ENCODE data around the gene JARID2. TPM values are rescaled to one million over a fixed set of nuclear protein-coding genes. Genes with fewer than 3 reads are reported as not detected.

The JARID2 gene
- total RNA-seq, 1 donor from 2014 or later: 65.6 TPM

DNA sequence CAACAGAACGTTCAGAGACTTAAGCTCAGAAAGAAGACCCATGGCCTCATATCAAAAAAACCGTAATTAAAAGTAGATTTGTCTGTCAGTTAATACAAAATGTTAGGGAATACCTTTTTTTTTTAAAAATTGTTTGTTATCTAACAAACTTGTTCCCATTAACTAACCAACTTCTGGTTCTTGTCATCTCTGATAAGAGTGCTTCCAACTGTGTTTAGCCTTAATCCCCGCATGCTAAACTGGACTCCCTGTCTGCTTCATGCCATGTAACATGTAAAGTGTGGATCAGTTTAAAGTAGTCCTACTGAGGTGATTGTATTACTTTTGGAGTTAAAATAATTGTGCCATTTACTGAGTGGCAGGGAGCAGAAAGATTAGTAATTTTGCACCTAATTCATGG, 6.3 kb downstream of the JARID2 start:
- no peak for DNase-seq (ENCODE audit: low spot score, unreplicated experiment)
- Mint-ChIP-seq H3K27me3 (no peaks in the 10 kb centered on the region), H3K4me1 (ENCODE audit: low read depth) (peaks cover 38% of the 10 kb centered on the region), H3K4me3 (ENCODE audit: low read depth) (no peak overlapping the region), H3K36me3 (ENCODE audit: insufficient read depth) (peaks cover 7% of the 10 kb centered on the region), H3K9me3 (ENCODE audit: low read depth) (no peaks in the 10 kb centered on the region), H3K27ac (no peak overlapping the region)
- TF ChIP-seq, protein P1, sequence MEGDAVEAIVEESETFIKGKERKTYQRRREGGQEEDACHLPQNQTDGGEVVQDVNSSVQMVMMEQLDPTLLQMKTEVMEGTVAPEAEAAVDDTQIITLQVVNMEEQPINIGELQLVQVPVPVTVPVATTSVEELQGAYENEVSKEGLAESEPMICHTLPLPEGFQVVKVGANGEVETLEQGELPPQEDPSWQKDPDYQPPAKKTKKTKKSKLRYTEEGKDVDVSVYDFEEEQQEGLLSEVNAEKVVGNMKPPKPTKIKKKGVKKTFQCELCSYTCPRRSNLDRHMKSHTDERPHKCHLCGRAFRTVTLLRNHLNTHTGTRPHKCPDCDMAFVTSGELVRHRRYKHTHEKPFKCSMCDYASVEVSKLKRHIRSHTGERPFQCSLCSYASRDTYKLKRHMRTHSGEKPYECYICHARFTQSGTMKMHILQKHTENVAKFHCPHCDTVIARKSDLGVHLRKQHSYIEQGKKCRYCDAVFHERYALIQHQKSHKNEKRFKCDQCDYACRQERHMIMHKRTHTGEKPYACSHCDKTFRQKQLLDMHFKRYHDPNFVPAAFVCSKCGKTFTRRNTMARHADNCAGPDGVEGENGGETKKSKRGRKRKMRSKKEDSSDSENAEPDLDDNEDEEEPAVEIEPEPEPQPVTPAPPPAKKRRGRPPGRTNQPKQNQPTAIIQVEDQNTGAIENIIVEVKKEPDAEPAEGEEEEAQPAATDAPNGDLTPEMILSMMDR (IDR thresholded peaks at IDR 0.05; ENCODE audit: unreplicated experiment): no peak

DNA sequence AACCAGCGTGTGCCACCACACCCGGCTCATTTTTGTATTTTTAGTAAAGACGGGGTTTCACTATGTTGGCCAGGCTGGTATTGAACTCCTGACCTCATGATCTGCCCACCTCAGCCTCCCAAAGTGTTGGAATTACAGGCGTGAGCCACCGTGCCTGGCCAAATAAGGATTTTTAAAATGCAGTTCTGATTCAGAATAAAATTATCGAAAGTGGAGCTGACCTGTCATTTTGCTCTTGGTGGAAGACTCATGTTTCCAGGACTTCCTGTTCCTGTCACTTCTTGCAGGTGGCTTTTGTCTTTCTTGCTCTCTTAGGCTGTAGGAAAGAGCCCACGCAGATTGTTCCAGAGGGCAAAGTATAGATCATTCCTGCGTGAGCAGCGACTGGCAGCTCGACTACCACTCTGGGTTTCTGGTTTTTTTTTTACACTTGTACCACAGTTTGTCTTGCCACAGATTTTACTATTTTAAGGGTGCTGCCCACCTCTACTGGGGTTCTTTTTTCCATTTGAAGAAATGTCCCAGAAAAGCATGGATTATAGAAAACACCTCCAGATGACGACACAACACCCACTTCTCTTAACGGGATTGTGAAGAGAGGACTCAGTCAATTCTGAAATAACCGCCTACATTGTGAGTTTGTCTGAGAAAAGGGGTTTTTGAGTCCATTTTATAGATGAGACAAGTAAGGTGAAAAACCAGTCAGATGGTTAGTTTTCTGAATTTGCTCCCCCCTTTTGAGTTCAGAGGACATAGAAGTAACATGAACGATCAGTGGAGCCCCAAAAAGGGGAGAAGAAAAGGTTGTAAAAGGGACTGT, 7.5 kb downstream of the JARID2 start:
- no peak overlapping the region for H3K27ac Mint-ChIP-seq
- no peaks in the 10 kb centered on the region for H3K9me3 Mint-ChIP-seq (ENCODE audit: low read depth)
- peaks cover 7% of the 10 kb centered on the region for H3K36me3 Mint-ChIP-seq (ENCODE audit: insufficient read depth)
- no peaks in the 10 kb centered on the region for H3K27me3 Mint-ChIP-seq
- peaks cover 47% of the 10 kb centered on the region for H3K4me1 Mint-ChIP-seq (ENCODE audit: low read depth)
- TF ChIP-seq, protein P1 (IDR thresholded peaks at IDR 0.05; ENCODE audit: unreplicated experiment): no peak
- DNase-seq (ENCODE audit: low spot score, unreplicated experiment): no peak
- no peak overlapping the region for H3K4me3 Mint-ChIP-seq (ENCODE audit: low read depth)

DNA sequence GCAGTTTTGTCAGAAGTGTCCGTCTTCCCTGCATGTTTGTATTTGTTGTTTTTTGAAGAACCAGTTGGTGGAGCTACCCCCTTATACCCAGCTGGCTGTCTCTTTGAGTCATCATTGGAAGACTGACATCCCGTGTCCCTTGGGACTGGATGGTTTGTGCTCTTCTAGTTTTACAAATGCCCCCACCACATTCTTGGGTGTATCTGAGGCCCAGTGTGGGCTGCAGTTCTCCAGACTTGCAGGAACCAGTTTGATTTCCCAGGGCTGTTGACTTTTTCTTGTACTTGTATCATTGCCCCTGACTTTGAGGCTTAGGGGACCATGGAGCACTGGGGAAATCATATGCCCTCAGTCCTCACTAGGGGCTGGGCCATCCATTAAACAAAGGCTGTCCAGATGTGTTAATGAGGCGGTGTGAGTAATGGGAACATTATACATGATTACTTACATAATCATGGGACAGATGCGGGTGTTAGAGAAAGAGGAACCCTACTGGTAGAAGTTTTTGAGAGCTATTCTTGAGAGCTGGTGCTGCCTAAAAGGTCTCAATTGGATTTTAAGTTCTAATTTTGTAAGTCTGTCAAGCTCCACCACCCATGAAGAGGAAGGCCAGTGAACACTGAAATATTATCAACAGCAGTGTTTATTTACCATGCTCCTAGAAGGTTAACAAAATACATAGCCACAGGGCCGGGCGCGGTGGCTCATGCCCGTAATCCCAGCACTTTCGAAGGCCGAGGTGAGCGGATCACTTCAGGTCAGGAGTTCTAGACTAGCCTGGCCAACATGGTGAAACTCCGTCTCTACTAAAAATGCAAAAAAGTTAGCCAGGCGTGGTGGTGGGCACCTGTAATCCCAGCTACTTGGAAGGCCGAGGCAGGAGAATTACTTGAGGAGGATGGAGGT, 8.5 kb downstream of the JARID2 start:
- Mint-ChIP-seq H3K36me3 (ENCODE audit: insufficient read depth) (peaks cover 7% of the 10 kb centered on the region), H3K4me3 (ENCODE audit: low read depth) (no peak overlapping the region), H3K27ac (no peak overlapping the region), H3K4me1 (ENCODE audit: low read depth) (peaks cover 47% of the 10 kb centered on the region), H3K9me3 (ENCODE audit: low read depth) (no peaks in the 10 kb centered on the region), H3K27me3 (no peaks in the 10 kb centered on the region)
- no peak for DNase-seq (ENCODE audit: low spot score, unreplicated experiment)
- TF ChIP-seq, protein P1 (IDR thresholded peaks at IDR 0.05; ENCODE audit: unreplicated experiment): no peak

DNA sequence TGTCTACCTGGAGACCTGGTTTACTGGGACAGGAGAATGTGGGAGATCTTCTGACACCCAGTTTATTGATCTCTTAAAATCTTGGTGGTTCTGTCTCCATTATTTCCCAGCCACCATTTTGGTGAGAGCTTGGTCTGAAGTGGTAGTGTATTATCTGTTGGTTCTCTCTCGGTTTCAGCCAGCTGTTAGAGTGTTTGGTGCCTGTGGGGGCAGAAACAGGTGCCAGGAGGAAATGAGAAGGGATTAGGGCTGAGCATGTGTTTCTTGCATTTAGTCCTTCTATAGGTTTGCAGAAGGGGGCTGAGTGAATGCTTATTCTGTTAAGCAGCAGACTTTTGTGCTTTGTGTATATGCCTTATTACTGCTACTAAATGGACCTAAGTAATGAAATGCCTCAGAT, 9.6 kb downstream of the JARID2 start:
- Mint-ChIP-seq H3K4me1 (ENCODE audit: low read depth) (peaks cover 55% of the 10 kb centered on the region), H3K36me3 (ENCODE audit: insufficient read depth) (peaks cover 7% of the 10 kb centered on the region), H3K4me3 (ENCODE audit: low read depth) (no peak overlapping the region), H3K27ac (peak overlapping the region; percentile 65), H3K9me3 (ENCODE audit: low read depth) (no peaks in the 10 kb centered on the region), H3K27me3 (no peaks in the 10 kb centered on the region)
- no peak for DNase-seq (ENCODE audit: low spot score, unreplicated experiment)
- TF ChIP-seq, protein P1 (IDR thresholded peaks at IDR 0.05; ENCODE audit: unreplicated experiment): no peak

DNA sequence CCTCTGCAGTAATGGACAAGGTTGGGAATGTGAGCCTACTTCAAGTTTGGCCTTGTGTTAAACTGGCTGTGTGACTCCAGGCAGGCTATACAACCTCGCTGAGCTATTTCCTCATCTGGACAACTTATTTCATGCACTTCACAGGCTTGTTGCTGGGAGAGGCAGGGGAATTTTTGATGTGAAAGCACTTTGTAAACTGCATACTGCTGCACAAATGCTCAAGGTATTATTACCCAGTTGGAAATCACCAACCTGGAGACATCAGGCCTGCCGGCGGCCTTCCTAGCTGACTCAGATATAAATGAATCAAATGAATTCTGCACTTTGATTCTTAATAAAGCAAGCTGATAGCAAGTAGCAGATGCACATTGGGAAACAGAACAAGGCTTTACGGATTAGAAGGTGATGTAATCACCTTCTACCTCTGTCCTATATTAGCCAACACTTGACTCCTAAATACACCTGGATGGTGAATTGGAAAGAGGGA, 10.1 kb downstream of the JARID2 start:
- Mint-ChIP-seq H3K27ac (no peak overlapping the region), H3K27me3 (no peaks in the 10 kb centered on the region), H3K4me1 (ENCODE audit: low read depth) (peaks cover 58% of the 10 kb centered on the region), H3K4me3 (ENCODE audit: low read depth) (no peak overlapping the region), H3K9me3 (ENCODE audit: low read depth) (no peaks in the 10 kb centered on the region), H3K36me3 (ENCODE audit: insufficient read depth) (peaks cover 7% of the 10 kb centered on the region)
- DNase-seq (ENCODE audit: low spot score, unreplicated experiment): no peak
- TF ChIP-seq, protein P1 (IDR thresholded peaks at IDR 0.05; ENCODE audit: unreplicated experiment): no peak

Data from progenitor cell of endocrine pancreas (in vitro differentiated cells).